ENCODE results near the gene ADAMTS13.

DNA sequence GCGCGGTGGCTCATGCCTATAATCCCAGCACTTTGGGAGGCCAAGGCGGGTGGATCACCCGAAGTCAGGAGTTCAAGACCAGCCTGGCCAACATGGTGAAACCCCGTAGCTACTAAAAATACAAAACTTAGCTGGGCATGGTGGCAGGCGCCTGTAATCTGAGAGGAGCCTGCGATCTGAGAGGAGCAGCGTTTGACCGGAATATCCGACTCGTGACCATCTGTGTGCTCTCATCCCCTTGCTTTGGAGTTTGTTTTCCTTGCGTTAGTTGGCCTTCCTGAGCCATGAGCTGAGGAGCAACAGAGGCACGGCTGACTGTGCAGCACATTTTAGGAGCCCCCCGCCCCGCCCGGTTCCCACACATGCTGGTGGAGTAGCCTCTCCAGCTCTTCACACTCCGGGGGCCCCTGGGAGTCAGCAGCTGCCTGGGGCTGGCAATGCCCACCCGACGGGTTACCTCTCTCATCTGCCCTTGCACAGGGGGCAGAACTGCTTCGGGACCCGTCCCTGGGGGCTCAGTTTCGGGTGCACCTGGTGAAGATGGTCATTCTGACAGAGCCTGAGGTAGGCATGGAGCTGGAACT is 3.0 kb downstream of the ADAMTS13 start:
- TF ChIP-seq EZH2 (IDR thresholded peaks at IDR 0.05; ENCODE audit: borderline replicate concordance, low read length) = no peak
- TF ChIP-seq, protein P1, sequence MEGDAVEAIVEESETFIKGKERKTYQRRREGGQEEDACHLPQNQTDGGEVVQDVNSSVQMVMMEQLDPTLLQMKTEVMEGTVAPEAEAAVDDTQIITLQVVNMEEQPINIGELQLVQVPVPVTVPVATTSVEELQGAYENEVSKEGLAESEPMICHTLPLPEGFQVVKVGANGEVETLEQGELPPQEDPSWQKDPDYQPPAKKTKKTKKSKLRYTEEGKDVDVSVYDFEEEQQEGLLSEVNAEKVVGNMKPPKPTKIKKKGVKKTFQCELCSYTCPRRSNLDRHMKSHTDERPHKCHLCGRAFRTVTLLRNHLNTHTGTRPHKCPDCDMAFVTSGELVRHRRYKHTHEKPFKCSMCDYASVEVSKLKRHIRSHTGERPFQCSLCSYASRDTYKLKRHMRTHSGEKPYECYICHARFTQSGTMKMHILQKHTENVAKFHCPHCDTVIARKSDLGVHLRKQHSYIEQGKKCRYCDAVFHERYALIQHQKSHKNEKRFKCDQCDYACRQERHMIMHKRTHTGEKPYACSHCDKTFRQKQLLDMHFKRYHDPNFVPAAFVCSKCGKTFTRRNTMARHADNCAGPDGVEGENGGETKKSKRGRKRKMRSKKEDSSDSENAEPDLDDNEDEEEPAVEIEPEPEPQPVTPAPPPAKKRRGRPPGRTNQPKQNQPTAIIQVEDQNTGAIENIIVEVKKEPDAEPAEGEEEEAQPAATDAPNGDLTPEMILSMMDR (conservative IDR thresholded peaks at IDR 0.05 in 1 of 2, IDR thresholded peaks at IDR 0.05 in 1 of 2; ENCODE audit: extremely low read depth in 1 of 2, insufficient read depth in 1 of 2, low read depth in 1 of 2, low read length in 2 of 2) = no peak
